PC-3 (cell line): ENCODE measurements around the gene MCM9. TPM values are rescaled to one million over a fixed set of nuclear protein-coding genes. Genes with fewer than 3 reads are reported as not detected.

Experiments used
- ATAC-seq: fragments of 200-7000 bp; cut with Tn5 transposase; 2 replicates; pipeline ENCODE4 v1.9.1; 2020; ENCODE audit warnings: mild to moderate bottlenecking, moderate library complexity
- BruUV-seq: library from RNA; stranded (reverse); fragments of 400-500 nt; replicated peaks from 2 replicates; lab custom pipeline; 2021; lab: Mats Ljungman, UMichigan
- CTCF ChIA-PET: fragments of 300-600 bp; sonication (Branson Sonifier 250); formaldehyde crosslinking; loops from one replicate; lab custom pipeline; 2022; ENCODE audit warnings: antibody characterized with exemption; lab: Charles Lee
- POLR2A ChIA-PET: fragments of 300-600 bp; sonication (Branson Sonifier 250); formaldehyde crosslinking; loops from one replicate; lab custom pipeline; 2022; ENCODE audit warnings: antibody characterized with exemption; ENCODE audit not compliant: unreplicated experiment; lab: Charles Lee
- DNase-seq: peaks from one replicate; pipeline ENCODE4 v3.0.0-alpha.2; 2015
- H2AFZ ChIP-seq: fragments of 300-600 bp; sonication (generic); 2 replicates; pipeline ENCODE4 v1.6.0; 2016; ENCODE audit warnings: antibody characterized with exemption, low read length
- H3F3A ChIP-seq: fragments of 300-600 bp; sonication (generic); one replicate; pipeline ENCODE4 v1.6.0; 2017; ENCODE audit warnings: antibody characterized with exemption, low read length, control low read depth, mild to moderate bottlenecking; ENCODE audit not compliant: unreplicated experiment
- H3K27ac ChIP-seq: fragments of 300-600 bp; sonication (generic); 2 replicates; pipeline ENCODE4 v1.5.1; 2016; ENCODE audit warnings: mild to moderate bottlenecking, low read length
- H3K27me3 ChIP-seq: fragments of 300-600 bp; sonication (generic); 2 replicates; pipeline ENCODE4 v1.6.1; 2016; ENCODE audit warnings: low read length, mixed read lengths
- H3K36me3 ChIP-seq: fragments of 300-600 bp; sonication (generic); 2 replicates; pipeline ENCODE4 v1.6.1; 2016; ENCODE audit warnings: low read depth, mixed run types, low read length, mixed read lengths
- H3K4me1 ChIP-seq: fragments of 300-600 bp; sonication (generic); 2 replicates; pipeline ENCODE4 v1.5.1; 2016; ENCODE audit warnings: low read length; ENCODE audit not compliant: insufficient read depth
- H3K4me2 ChIP-seq: fragments of 300-600 bp; sonication (generic); 2 replicates; pipeline ENCODE4 v1.6.0; 2016; ENCODE audit warnings: low read length
- H3K4me3 ChIP-seq: fragments of 300-600 bp; sonication (generic); 2 replicates; pipeline ENCODE4 v1.5.1; 2016; ENCODE audit warnings: mild to moderate bottlenecking, low read length, mixed read lengths
- H3K79me2 ChIP-seq: fragments of 300-600 bp; sonication (generic); 2 replicates; pipeline ENCODE4 v1.6.1; 2017; ENCODE audit warnings: low read length, mixed read lengths
- H3K9ac ChIP-seq: fragments of 300-600 bp; sonication (generic); 2 replicates; pipeline ENCODE4 v1.6.0; 2016; ENCODE audit warnings: mild to moderate bottlenecking, low read length
- H3K9me2 ChIP-seq: fragments of 300-600 bp; sonication (generic); replicated peaks from 2 replicates; pipeline ENCODE4 v1.6.1; 2016; ENCODE audit warnings: mixed run types, low read length, mixed read lengths
- H3K9me3 ChIP-seq: fragments of 300-600 bp; sonication (generic); 2 replicates; pipeline ENCODE4 v1.6.1; 2016; ENCODE audit warnings: low read length, mixed read lengths
- H4K20me1 ChIP-seq: fragments of 300-600 bp; sonication (generic); 2 replicates; pipeline ENCODE4 v1.6.1; 2016; ENCODE audit warnings: low read length, mixed read lengths
- EZH2 ChIP-seq: fragments of 300-600 bp; sonication (generic); IDR thresholded peaks from one replicate; pipeline ENCODE4 v1.6.1; 2017; ENCODE audit warnings: antibody characterized with exemption, mild to moderate bottlenecking, low read length; ENCODE audit not compliant: unreplicated experiment
- EZH2phosphoT487 ChIP-seq: fragments of 300-600 bp; sonication (generic); IDR thresholded peaks from 2 replicates; pipeline ENCODE4 v1.6.1; 2018; ENCODE audit warnings: mild to moderate bottlenecking, antibody characterized with exemption, low read length, borderline replicate concordance
- intact Hi-C: fragments of 100-400 bp; cut with micrococcal nuclease; formaldehyde crosslinking; loops from 2 replicates; pipeline ENCODE4 v1.9.0; 2023
- total RNA-seq: library from RNA; depleted of rRNA; stranded (reverse); fragments of >200 nt; gene quantifications from 2 replicates; pipeline ENCODE4 v1.2.3, GENCODE V29; 2014
- TF ChIP-seq, protein P1 (sequence below): fragments of 300-600 bp; sonication (generic); conservative IDR thresholded peaks from 2 replicates; pipeline ENCODE4 v1.5.1; 2017; ENCODE audit warnings: antibody characterized with exemption, low read depth, mild to moderate bottlenecking, low read length

Gene MCM9
- total RNA-seq, 1 experiment from 2014 or later: 5.8 TPM

DNA sequence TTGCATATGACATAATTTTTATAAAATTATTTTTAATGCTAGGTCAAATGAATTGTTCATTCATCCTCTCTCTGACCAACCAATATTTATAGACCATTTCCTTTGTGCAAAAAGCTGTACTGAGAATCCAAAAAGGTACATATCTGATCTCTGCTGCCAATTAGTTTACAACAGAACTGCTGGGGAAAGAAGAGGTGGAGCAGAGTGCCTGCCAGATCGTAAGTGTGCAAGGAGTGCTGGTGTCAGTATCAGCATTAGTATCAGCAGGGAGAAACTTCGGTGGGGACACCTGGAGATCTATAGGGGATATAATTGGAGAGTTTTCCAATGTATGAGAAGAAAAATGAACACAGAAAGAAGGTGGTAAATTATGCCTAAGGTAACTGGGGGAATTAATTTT, 104.3 kb downstream of the MCM9 start:
- no peaks in the 10 kb centered on the region for H3K4me1 ChIP-seq
- CTCF ChIA-PET: no interaction called here

DNA sequence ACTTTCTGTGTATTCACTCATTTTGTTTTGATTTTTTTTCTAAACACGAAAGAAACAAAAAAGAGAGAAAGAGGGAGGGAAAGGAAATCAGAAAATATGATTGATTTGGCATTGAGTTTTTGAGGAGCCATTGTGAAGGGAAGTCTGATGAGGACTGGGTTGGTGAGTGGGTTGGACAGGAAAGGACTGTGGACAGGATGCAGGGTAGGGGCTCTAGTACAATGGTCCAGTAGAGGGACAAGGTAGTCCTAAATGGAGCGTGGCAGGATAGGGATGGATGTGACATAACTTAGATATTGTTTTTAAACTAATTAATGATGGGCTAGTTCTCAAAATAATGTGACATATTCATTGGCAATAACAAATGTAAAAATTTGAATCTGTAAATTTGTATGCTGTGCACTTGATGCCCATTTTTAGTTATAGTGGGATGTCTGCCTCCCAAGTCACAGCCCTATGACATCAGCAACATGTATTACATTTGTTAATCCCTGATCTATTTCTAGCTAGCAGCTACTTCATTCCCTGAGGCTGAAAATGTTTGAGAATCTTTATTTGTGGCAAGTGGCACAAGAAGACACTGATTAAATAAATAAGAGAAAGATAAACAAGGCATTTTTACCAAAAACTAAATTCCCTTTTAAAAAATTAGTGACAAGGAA, 105.0 kb downstream of the MCM9 start:
- Histone ChIP-seq H3K4me3 (no peak overlapping the region), H3K36me3 (no peaks in the 10 kb centered on the region), H4K20me1 (no peaks in the 10 kb centered on the region), H3F3A (no peaks in the 10 kb centered on the region), H3K9ac (no peak overlapping the region), H3K79me2 (no peaks in the 10 kb centered on the region), H2AFZ (no peak overlapping the region), H3K9me2 (no peaks in the 10 kb centered on the region), H3K4me2 (no peak overlapping the region), H3K27me3 (no peaks in the 10 kb centered on the region), H3K9me3 (no peaks in the 10 kb centered on the region), H3K27ac (no peak overlapping the region), H3K4me1 (no peaks in the 10 kb centered on the region)
- TF ChIP-seq EZH2phosphoT487: no peak
- TF ChIP-seq EZH2: no peak
- TF ChIP-seq, protein P1, sequence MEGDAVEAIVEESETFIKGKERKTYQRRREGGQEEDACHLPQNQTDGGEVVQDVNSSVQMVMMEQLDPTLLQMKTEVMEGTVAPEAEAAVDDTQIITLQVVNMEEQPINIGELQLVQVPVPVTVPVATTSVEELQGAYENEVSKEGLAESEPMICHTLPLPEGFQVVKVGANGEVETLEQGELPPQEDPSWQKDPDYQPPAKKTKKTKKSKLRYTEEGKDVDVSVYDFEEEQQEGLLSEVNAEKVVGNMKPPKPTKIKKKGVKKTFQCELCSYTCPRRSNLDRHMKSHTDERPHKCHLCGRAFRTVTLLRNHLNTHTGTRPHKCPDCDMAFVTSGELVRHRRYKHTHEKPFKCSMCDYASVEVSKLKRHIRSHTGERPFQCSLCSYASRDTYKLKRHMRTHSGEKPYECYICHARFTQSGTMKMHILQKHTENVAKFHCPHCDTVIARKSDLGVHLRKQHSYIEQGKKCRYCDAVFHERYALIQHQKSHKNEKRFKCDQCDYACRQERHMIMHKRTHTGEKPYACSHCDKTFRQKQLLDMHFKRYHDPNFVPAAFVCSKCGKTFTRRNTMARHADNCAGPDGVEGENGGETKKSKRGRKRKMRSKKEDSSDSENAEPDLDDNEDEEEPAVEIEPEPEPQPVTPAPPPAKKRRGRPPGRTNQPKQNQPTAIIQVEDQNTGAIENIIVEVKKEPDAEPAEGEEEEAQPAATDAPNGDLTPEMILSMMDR: no peak
- DNase-seq (no peak), ATAC-seq (no peak)
- ChIA-PET POLR2A (no interaction called here), CTCF (no interaction called here)
- BruUV-seq: no TSS peak
- intact Hi-C loops: no loop called here

More for the DNA sequence above, 104.3 kb downstream of the MCM9 start:
- Histone ChIP-seq H3K9me2 (no peaks in the 10 kb centered on the region), H3K79me2 (no peaks in the 10 kb centered on the region), H3K9me3 (no peaks in the 10 kb centered on the region), H3F3A (no peaks in the 10 kb centered on the region), H2AFZ (no peak overlapping the region), H3K9ac (no peak overlapping the region), H4K20me1 (no peaks in the 10 kb centered on the region), H3K27me3 (no peaks in the 10 kb centered on the region), H3K36me3 (no peaks in the 10 kb centered on the region), H3K4me3 (no peak overlapping the region), H3K4me2 (no peak overlapping the region), H3K27ac (no peak overlapping the region)
- DNase-seq (no peak), ATAC-seq (no peak)
- POLR2A ChIA-PET: no interaction called here
- BruUV-seq: no TSS peak
- intact Hi-C loops: no loop called here
- TF ChIP-seq, protein P1: no peak
- TF ChIP-seq EZH2 (no peak), EZH2phosphoT487 (no peak)

DNA sequence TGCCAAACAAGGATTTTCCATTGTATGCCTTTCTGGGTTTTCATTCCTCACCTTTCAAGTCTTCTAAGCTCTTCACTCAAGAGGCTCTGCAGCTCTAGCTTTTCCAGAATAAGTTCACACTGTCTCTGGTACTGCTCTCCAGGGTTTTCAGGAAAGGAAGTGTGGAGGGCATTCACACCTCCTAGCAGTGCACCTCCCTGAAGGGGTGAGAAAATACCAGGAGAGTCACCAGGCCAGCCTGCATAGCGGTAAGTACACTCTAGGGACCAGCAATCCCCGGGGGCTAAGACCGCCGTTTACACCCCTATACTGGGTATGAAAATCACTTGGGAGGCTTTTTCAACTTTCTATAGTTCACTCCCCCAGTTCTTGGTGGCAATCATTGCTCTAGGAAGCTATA, 108.9 kb downstream of the MCM9 start:
- CTCF ChIA-PET: no interaction called here
- TF ChIP-seq, protein P1: no peak
- TF ChIP-seq EZH2phosphoT487: no peak
- no peak for TF ChIP-seq EZH2
- Histone ChIP-seq H3F3A (no peaks in the 10 kb centered on the region), H3K79me2 (no peaks in the 10 kb centered on the region), H3K27me3 (no peaks in the 10 kb centered on the region), H3K4me2 (no peak overlapping the region), H3K9ac (no peak overlapping the region), H3K9me2 (no peaks in the 10 kb centered on the region), H3K9me3 (no peaks in the 10 kb centered on the region), H3K36me3 (no peaks in the 10 kb centered on the region), H3K4me1 (no peaks in the 10 kb centered on the region), H4K20me1 (no peaks in the 10 kb centered on the region), H3K4me3 (no peak overlapping the region), H2AFZ (no peak overlapping the region), H3K27ac (no peak overlapping the region)
- ATAC-seq (no peak), DNase-seq (no peak)
- intact Hi-C loops: no loop called here
- POLR2A ChIA-PET: no interaction called here
- no TSS peak for BruUV-seq
